Measurements from ENCODE around the gene ANAPC13.

ANAPC13 gene, protein sequence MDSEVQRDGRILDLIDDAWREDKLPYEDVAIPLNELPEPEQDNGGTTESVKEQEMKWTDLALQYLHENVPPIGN

DNA sequence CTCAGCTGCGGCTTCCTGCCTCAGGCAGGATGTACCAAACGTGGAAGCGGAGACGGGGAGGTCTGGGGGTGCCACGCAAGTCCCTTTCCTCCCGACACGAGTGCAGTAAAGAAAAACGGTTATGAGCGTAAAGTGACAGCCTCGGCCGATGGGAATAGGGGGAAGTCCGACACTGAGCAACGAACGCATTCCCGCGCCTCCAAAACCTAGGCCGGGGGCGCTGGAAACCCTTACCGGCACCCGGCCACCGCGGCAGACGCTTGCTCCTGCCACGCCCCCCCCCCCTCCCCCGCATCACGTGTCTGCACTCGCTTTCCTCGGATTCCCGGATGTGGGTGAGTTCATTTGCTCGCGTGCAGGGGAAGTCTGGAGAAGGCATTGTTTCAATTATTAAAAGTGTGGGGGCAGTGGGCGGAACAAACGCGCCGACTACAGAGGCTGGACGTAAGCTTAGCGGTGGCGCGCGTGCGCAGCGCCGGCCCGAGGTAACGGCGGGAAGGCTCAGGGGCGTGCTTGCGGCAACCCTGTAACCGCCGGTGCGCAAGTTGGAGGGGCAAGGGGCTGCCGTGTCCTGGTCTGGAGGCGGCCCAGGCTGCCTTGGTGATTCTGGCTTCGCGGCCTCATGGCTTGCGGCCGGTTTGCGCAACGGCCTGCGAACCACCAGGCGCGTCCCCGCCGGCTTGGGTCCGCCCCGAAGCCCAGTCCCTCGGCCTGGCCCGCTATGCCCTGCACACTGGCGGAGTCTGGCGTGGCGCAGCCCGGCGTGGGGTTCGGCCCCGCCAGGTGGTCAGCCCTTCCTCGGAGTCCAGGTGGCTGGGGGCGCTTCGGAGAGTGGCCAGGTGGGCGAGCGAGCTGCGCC is at the start of gene ANAPC13, which contains the start of gene CEP63:
Gene ANAPC13, minus strand, starts transcription at position 268 of the 859 bp plus-strand sequence. CDS start 3,081 bp downstream, outside the sequence.
Gene CEP63, plus strand, starts transcription at position 340 of the 859 bp plus-strand sequence. CDS start 9,264 bp downstream, outside the sequence.
- peak; percentile 97 for DNase-seq

DNA sequence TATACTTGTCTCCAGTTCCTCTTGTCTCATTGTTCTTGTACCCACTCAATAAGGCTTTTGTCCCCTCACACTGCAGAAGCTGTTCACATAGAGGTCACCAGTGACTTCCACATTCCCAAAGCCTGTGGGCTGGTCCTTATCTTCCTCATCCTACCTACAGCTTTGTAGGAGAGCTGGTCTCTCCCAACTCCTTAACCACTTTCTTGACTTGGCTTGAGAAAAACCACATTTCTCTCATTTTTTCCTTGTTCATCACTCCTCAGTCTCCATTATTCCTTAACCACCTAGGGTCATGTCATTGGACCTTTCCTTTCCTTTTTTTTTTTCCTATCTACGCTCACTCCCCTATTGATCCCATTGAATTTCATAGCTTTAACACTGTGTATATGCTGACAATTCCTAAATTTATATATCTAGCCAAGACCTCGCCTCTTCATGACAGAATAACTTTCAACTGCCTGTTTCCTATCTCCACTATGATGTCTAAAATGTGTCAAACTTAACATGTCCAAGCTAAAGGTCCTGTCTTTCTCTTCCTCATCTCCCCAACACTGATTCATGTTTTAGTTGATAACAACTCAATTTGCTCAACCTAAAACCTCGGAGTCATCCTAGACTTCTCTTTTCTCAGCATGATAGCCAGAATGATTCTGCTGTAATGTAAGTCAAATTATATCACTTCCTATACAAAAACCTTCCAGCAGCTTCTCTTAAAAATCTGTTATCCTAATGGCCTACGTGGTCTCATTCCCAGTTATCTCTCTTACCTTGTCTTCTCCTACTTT is 49.6 kb upstream of the ANAPC13 start:
- no peak for DNase-seq

DNA sequence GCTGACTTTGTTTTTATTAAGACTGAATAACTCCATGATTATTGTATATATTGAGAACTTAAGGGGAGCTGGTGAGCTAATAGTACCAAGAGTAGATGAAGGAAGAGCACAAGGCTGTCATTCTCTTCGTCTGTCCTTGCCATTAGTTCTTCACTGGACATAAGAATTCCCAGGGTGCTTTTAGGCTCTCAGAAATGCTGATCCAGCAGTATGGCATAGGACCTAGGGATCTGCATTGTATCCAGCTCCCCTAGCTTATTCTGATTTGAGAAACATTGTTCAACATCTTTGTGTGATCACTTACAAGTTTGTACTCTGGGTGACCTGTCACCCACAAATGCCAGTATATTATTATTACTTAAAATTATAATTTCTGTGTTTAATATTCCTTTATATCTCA is 47.7 kb upstream of the ANAPC13 start:
- no peak for DNase-seq

DNA sequence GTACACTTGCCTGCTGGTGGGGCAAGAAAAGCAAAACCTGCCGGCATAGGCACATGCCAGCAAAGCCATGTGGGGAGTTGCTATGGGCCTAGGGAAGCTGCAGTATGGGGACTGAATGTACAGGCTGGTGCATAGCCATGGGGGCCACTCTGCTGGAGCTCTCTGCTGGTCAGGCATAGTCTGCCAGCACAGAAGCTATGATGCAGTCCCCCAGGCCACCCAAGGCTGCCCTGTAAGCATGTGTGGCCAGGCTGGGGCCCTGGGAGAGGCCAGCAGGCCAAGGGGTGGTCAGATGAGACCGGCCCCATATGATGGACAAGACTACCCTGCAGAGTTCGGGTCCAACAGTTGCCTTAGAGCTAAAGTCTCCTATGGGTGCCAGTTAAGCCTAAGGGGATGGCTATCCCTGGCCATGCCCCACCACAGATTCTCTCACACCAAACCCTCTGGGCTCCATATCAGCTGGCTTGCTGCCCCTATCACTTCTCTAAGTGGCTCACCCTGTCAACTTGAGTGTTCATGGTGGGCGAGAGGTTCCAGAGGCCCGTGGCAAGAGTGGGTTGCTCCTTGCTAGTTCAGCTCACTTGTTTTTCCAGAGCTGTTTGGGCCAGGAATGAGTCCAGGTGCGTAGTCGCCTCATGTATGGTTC is 41.9 kb upstream of the ANAPC13 start:
- no peak for DNase-seq

DNA sequence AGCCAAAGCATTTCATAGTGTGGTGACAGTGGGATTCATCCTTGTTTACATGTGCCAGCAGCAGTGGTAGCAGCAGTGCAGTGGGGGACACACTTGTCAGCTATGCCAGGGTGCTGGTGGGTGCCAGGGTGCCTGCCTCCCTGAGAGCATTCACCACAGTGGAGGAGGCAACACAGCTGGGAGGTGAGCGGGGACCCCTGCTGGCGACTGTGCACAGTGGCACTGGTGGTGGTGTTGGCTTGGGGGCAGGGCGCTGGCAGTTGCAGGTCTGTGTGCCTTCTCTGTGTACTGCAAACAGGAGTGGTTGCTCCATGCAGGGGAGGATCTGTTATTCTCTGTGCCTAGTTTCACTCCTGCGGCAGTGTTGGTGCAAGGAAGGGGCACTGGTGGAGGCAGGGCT is 41.3 kb upstream of the ANAPC13 start:
- no peak for DNase-seq

DNA sequence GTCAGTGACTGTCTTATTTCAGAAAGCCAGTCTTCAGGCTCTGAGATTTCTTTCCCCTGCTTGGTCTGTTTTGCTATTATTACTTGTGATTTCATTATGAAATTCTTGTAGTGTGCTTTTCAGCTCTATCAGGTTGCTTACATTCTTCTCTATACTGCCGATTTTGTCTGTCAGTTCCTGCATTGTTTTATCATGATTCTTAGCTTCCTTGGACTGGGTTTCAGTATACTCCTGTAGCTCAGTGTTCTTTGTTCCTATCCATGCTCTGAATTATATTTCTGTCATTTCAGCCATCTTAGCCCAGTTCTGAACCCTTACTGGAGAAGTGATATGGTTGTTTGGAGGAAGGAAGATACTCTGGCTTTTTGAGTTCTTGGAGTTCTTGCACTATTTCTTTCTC is 40.5 kb upstream of the ANAPC13 start:
- no peak for DNase-seq

DNA sequence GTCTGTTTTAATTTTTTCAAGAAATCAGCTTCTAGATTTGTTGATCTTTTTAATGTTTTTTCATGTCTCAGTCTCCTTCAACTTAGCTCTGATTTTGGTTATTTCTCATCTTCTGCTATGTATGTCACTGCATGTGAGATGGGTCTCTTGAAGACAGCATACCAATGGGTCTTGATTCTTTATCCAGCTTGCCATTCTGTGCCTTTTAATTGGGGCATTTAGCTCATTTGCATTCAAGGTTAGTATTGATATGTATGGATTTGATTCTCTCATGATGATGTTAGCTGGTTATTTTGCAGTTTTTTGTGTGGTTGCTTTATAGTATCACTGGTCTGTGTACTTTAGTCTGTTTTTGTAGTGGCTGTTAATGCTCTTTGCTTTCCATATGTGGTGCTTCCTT is 39.5 kb upstream of the ANAPC13 start:
- no peak for DNase-seq

DNA sequence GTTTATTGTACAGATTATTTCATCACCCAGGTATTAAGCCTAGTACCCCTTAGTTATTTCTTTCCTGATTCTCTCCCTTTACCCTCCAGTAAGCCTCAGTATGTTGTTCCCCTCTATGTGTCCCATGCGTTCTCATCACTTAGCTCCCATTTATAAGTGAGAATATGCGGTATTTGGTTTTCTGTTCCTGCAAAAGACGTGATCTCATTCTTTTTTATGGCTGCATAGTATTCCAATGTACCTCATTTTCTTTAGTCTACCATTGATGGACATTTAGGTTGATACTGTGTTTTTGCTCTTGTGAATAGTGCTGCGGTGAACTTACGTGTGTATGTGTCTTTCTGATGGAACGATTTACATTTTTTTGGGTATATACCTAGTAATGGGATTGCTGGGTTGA is 36.8 kb upstream of the ANAPC13 start:
- DNase-seq, result no peak

DNA sequence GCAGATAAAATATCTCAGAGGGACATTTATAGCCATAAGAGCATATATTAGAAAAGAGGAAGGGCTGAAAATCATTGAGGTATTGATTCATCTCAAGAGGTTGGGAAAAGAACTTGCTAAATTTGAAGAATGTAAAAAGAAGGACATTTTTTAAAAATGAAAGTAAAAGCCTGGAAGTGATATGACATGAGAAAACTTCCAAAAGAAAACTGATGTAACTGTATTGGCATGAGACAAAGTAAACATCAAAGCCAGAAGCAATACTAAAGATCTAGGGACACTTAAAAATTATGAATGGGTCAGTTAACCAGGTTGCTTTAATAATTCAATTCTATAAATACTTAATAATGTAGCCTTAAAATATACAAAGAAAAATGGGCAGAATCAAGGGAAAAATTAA is 32.0 kb upstream of the ANAPC13 start:
- no peak for DNase-seq

DNA sequence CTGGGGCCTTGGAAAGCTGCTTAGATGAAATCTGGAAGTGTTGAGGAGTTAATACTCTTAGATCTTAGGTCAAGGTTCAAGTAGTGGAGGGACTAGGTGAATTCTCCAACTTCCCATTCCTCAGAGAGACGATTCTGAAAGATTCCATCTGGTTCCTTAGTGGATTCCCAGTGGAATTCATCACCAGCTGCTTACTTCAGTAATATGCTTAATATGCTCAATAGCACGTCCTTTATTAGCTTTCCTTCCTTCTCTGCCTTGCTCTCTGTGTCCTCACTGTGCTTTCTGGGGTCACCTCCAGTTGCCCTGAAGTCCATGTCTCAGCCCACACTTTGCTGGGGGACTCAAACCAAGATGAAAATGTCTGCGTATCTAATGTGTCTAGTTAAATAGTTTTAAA is 31.1 kb upstream of the ANAPC13 start:
- DNase-seq, result no peak

DNA sequence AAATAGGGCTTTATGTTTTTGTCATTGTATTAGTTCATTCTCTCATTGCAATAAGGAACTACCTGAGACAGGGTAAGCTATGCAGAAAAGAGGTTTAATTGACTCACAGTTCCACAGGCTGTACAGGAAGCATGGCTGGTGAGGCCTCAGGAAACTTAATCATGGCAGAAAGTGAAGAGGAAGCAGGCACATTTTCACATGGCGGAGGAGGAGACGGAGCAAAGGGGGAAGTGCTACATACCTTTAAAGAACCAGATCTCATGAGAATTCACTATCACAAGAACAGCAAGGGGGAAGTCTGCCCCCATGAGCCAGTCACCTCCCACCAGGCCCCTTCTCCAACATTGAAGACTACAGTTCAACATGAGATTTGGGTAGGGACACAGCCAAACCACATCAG is 25.7 kb upstream of the ANAPC13 start:
- no peak for DNase-seq

DNA sequence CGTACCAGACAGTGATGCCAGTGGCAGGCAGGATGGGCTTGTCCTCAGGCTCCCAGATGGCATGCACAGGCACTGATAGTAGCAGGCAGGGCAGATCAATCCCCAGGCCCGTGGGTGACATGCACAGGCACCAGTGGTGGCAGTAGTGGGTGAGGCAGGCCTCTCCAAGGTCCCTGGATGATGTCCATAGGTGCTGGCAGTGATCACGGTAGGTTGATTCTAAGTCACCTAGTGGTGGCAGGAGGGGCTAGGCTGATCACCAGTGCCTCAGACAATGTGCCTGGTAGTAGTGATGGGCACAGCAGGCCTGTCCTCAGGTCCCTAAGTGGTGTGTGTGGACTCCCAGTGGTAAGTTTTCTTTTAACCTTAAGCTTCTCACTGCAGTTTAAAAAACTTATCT is 19.7 kb upstream of the ANAPC13 start:
- no peak for DNase-seq

DNA sequence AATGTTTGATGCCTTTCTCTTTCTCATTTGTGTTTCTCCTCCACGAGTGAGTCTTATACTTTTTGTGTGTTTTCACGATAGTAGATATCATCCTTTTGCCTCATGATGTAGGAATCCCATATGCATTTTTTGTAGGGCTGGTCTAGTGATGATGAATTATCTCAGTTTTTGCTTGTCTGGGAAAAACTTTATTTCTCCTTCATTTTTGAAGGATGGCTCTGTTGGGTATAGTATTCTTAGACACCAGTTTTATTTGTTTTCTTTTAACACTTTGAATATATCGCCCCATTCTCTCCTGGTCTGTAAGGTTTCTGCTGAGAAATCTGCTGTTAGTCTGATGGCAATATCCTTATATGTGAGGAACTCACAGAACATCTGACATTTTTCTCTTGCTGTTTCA is 18.3 kb upstream of the ANAPC13 start:
- no peak for DNase-seq

DNA sequence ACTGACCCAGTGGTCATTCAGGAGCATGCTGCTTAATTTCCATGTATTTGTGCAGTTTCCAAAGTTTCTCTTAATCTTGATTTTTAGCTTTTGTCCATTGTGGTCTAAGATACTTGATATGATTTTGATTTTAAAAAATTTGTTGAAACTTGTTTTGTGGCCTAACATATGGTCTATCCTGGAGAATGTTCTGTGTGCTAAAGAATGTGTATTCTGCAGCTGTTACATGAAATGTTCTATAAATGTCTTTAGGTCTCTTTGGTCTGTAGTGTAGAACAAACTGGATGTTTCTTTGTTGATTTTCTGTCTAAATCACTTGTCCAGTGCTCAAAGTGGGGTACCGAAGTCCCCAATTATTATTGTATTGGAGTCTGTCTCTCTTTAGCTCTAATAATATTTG is 17.5 kb upstream of the ANAPC13 start:
- no peak for DNase-seq

DNA sequence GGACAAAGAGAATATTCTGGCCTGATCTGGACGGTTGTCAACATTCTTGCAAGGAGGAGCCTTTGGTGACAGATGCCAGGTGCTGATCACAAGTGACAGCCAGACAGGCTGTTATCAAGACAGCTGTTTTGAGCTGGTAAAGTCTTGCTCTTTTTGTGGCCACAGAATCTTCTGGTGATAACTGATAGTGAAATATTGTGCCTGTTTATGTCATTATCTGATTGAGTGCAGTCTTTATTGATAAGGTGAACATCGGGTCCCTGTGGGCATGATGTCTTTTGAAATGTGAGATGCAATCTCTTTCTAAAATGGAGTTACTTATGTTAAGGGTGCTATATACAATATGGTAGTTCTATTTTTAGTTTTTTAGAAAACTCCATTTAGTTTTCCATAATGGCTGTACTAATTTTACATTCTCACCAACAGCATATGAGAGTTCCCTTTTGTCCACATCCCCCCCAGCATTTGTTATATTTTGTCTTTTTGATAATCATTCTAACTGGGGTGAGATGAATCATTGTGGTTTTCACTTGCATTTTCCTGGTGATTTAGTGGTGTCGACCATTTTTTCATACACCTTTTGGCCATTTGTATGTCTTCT is 10.8 kb upstream of the ANAPC13 start:
- no peak for DNase-seq

DNA sequence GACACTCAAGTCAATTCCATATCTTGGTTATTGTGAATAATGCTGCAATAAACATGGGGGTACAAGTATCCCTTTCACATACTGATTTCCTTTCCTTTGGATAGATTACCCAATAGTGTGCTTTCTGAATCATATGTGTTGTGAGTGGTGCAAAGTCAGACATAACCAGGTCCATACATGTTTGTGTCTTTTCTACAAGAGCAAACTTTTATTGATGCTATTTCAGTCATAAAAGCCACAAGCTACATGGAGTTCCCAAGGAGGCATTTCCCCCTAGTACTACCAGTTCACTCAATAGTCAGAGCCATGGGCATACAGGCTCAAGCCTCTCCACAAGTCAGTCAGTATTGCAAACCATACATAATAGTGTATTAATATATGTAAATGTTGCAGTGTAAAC is 10.2 kb upstream of the ANAPC13 start:
- no peak for DNase-seq

DNA sequence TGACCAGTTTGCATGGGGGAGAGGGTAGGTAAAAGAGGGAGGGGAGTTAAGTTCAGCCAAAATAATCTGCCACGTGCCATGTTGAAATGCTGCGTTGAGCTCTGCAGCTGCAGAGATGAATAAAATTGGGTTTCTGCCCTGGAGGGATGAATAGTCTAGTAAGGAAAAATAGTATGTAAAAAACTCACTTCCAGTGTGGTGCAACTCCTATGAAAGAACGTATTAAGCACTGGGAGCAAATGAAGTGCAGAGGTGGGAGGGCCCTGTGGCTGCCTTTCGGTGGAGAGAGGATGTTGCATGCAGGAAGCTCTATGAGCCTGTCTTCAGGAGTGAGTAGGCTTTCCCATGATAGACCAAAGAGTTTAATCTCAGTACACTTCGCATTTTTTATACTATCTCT is 8.7 kb upstream of the ANAPC13 start:
- DNase-seq, result no peak

DNA sequence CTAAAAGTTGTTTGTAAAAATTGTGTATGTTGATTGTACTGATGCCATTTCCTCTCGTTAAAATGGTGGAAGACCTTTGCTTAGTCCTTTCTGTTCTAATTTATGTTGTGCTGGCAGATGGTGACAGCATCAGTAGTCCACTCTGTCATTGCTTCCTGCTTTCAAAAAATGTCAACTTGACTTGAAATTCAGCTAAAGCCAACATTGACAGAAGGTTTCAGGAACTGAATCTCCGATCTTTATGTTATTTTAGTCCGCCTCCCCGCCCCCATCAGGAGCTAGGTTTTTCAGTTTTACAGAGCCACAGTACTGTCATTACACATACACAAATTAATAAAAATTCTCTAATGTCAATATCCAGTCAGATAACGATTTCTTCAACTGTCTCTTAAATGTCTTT is 1.6 kb upstream of the ANAPC13 start:
- DNase-seq, result no peak

DNA sequence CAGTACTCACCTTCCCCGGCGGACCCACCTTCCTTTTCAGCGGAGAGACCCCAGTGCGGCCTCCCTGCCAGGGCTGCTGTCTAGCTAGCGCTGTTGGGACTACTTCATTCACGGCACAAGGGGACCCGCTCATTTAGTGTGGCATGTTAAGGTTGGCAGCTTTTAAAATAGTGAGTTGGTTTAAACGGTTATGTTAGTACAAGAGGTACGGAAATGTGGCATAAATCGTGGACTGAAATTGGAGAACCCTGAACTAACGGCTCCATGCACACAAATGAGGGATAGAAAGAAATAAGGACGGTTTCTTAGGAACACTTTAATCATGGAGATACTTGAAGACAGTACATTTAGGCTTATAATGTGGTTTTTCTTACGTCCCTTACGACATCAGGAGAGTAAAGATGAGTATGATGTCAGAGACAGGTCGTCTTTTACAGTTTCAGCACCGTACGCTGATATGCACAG is 824 bp upstream of the ANAPC13 start:
- DNase-seq, result no peak

DNA sequence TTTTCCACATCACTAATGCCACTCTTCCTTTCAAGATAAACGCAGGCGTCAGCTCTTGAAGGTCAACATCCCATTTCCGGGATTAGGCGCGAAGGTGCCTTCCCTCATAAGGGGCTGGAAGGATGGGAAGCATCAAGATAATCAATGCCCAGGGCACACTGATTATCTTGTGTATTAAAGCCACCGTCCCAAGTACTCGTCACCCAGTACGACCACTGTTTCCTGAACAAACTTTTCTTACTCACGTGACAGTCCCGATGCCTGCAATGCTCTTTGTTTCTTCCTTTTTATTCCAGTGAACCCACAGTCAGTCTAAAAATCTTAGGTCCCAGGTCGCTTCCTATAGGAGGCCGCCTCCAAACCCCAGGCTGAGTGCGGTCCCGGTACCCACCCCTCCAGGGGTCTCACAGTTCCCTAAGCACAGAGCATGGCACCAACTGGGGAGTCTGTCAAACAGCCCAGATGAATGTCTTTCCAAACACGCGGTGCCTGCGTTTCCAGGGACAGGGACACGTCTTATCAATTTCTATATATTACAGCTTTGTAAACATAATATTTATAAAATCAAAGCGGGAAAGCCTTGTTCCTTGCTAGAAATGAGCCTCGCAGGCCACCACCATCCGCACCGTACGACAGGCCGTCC is 589 bp downstream of the ANAPC13 start:
- DNase-seq, result no peak

DNA sequence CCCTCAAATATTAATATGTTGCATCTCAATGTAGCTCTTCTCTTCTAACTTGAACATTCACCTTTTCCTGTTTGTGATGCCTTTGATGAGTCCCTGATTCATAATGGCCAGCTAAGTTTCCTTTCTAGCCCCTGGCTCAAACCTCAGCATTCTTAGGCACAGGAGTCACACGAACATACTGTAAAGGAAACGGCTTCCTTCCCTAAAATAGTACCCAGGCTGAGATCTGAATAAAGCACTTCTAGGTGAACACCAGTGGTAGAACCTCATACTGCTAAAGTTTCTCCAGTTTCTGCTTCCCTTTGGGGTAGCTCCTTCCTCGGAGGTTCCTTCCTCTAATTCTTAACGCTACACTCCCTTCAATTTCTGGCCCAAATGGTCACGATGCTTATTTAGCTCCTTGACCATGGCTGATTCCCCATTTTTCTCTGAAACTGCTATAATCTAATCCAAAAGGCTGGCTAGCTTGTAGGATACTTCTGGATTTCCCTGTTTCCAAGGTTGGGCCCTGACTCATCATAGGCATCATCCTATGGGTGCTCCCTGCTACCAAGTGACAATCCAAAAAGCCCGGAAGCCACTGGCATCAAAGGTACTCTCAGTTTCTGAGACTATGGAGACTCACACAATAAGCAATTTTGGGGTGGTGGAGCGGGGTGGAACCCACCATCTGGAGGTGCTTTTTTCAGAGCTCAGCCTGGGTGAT is 2.4 kb downstream of the ANAPC13 start:
- no peak for DNase-seq

DNA sequence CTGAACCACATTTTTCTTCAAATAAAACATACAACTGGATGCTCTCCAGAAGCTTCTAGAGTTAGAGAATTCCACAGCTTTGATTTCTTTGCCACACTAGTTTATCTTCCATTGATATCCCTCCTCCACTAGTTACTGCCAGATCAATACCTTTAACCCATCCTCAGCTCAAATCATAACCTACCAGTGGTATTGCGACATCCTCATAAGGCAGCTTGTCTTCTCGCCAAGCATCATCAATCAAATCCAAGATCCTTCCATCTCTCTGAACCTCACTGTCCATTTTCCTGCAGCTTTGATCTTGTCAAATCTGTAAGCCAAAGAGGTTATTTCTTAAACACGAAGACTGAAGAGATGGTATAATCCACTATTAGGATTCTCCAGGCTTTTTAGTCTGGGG is 3.2 kb downstream of the ANAPC13 start:
- DNase-seq, result no peak

All from midbrain (tissue), 1 donor.